HEK293T (cell line): ENCODE results near the gene LGALS7B.
"Not testable (repeated sequence)": the region's sequence is repeated elsewhere in the genome, so short reads cannot be mapped to it uniquely, and the experiment has no call there.

Source experiments
- CTCF ChIA-PET: fragments of 350-600 bp; formaldehyde crosslinking; extraction: SDS; loops from one replicate; lab custom pipeline; 2021; ENCODE audit warnings: antibody characterized with exemption, inconsistent platforms; lab: Yijun Ruan, JAX
- POLR2A ChIA-PET: fragments of 350-600 bp; formaldehyde crosslinking; extraction: SDS; loops from one replicate; lab custom pipeline; 2020; ENCODE audit warnings: antibody characterized with exemption, inconsistent platforms; lab: Yijun Ruan, JAX
- DNase-seq: peaks from one replicate; pipeline ENCODE4 v3.0.0; 2012; ENCODE audit warnings: mixed read lengths; ENCODE audit errors: extremely low spot score
- ARNT ChIP-seq: fragments of 450-650 bp; IDR thresholded peaks from 2 replicates; pipeline ENCODE4 v1.6.1; 2017; ENCODE audit warnings: mild to moderate bottlenecking
- BHLHE40 ChIP-seq: fragments of 450-650 bp; IDR thresholded peaks from 2 replicates; pipeline ENCODE4 v1.6.1; 2016; ENCODE audit warnings: mild to moderate bottlenecking, moderate library complexity, borderline replicate concordance
- CTBP1 ChIP-seq: fragments of 450-650 bp; IDR thresholded peaks from 2 replicates; pipeline ENCODE4 v1.6.1; 2016; ENCODE audit warnings: borderline replicate concordance
- ELF4 ChIP-seq: fragments of 450-650 bp; IDR thresholded peaks from 2 replicates; pipeline ENCODE4 v1.6.1; 2017; ENCODE audit warnings: antibody characterized with exemption
- FOXA1 ChIP-seq: fragments of 450-650 bp; IDR thresholded peaks from 2 replicates; pipeline ENCODE4 v1.6.1; 2016; ENCODE audit warnings: mild to moderate bottlenecking
- FOXK2 ChIP-seq: fragments of 450-650 bp; IDR thresholded peaks from 2 replicates; pipeline ENCODE4 v1.6.1; 2016; ENCODE audit warnings: mild to moderate bottlenecking
- FOXM1 ChIP-seq: fragments of 450-650 bp; IDR thresholded peaks from 2 replicates; pipeline ENCODE4 v1.6.1; 2017; ENCODE audit warnings: mild to moderate bottlenecking, borderline replicate concordance
- HDGF ChIP-seq: fragments of 450-650 bp; IDR thresholded peaks from 2 replicates; pipeline ENCODE4 v1.6.1; 2017; ENCODE audit warnings: antibody characterized with exemption, borderline replicate concordance
- L3MBTL2 ChIP-seq: fragments of 450-650 bp; conservative IDR thresholded peaks from 2 replicates; pipeline ENCODE4 v1.6.1; 2016; ENCODE audit warnings: mild to moderate bottlenecking
- LEF1 ChIP-seq: fragments of 450-650 bp; IDR thresholded peaks from 2 replicates; pipeline ENCODE4 v1.6.1; 2017; ENCODE audit warnings: mild to moderate bottlenecking, borderline replicate concordance
- NFRKB ChIP-seq: fragments of 450-650 bp; IDR thresholded peaks from 2 replicates; pipeline ENCODE4 v1.6.1; 2016; ENCODE audit warnings: mild to moderate bottlenecking, moderate library complexity
- PKNOX1 ChIP-seq: fragments of 450-650 bp; IDR thresholded peaks from 2 replicates; pipeline ENCODE4 v1.6.1; 2016
- SP1 ChIP-seq: fragments of 450-650 bp; IDR thresholded peaks from 2 replicates; pipeline ENCODE4 v1.6.1; 2017
- SUZ12 ChIP-seq: fragments of 450-650 bp; IDR thresholded peaks from 2 replicates; pipeline ENCODE4 v1.6.1; 2016; ENCODE audit warnings: mild to moderate bottlenecking
- TARDBP ChIP-seq: fragments of 450-650 bp; IDR thresholded peaks from 2 replicates; pipeline ENCODE4 v1.6.1; 2016
- ZNF384 ChIP-seq: fragments of 450-650 bp; IDR thresholded peaks from 2 replicates; pipeline ENCODE4 v1.6.1; 2016

LGALS7B gene

GRCh38 chr19:38816131-38816750, 27.2 kb downstream of the LGALS7B start:
- POLR2A ChIA-PET = no interaction called here
- CTCF ChIA-PET = interaction anchor here (0.6 kb wide), 1 partner anchor 44 kb away, joined by 3 read pairs; no protein-coding TSS in a partner anchor
- TF ChIP-seq ELF4 = no peak
- peak; percentile 3 for DNase-seq

GRCh38 chr19:38817081-38817480, 28.1 kb downstream of the LGALS7B start:
- ChIA-PET CTCF (interaction anchor here (0.6 kb wide), 1 partner anchor 99 kb away, joined by 3 read pairs; no protein-coding TSS in a partner anchor), POLR2A (no interaction called here)
- peak; percentile 2 for DNase-seq
- TF ChIP-seq HDGF (no peak), ELF4 (no peak), NFRKB (no peak), TARDBP (no peak), CTBP1 (no peak), FOXK2 (no peak), FOXM1 (no peak), L3MBTL2 (no peak), SUZ12 (no peak), BHLHE40 (no peak), ZNF384 (no peak), LEF1 (no peak), PKNOX1 (no peak), ARNT (no peak)

GRCh38 chr19:38819231-38819920, 30.4 kb downstream of the LGALS7B start:
- ChIA-PET POLR2A (interaction anchor here (1.0 to 1.6 kb wide), 2 partner anchors 12 to 111 kb away, joined by 4 read pairs; partner anchors contain the start of genes ECH1, MRPS12 and SARS2), CTCF (interaction anchor here (0.7 kb wide), 1 partner anchor 241 kb away, joined by 3 read pairs; no protein-coding TSS in a partner anchor)
- DNase-seq = no peak
- TF ChIP-seq SUZ12 = no peak
- no peak for TF ChIP-seq HDGF
- TF ChIP-seq ARNT = no peak

DNA sequence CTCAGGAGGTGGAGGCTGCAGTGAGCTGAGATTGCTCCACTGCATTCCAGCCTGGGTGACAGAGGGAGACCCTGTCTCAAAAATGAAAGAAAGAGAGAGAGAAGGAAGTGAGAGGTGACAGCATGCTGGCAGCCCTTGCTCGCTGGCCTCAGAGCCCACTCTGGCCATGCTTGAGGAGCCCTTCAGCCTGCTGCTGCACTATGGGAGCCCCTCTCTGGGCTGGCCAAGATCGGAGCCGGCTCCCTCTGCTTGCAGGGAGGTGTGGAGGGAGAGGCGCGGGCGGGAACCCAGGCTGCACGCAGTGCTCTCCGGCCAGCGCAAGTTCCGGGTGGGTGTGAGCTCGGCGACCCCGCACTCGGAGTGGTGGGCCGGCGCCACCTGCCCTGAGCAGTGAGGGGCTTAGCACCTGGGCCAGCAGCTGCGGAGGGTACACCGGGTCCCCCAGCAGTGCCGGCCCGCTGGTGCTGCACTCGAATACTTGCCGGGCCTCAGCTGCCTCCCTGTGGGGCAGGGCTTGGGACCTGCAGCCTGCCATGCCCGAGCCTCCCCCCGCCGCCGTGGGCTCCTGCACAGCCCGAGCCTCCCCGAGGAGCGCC, 32.3 kb downstream of the LGALS7B start:
- CTCF ChIA-PET = interaction anchor here (0.6 kb wide), 1 partner anchor 11 kb away, joined by 4 read pairs; no protein-coding TSS in a partner anchor
- DNase-seq, POLR2A ChIA-PET: not testable (repeated sequence)

DNA sequence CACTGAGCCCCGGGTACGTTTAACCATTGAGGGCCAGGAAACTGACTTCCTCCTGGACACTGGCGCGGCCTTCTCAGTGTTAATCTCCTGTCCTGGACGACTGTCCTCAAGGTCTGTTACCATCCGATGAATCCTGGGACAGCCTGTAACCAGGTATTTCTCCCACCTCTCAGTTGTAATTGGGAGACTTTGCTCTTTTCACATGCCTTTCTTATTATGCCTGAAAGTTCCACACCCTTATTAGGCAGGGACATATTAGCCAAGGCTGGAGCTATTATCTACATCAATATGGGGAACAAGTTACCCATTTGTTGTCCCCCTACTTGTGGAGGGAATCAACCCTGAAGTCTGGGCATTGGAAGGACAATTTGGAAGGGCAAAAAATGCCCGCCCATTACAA, 36.9 kb downstream of the LGALS7B start:
- POLR2A ChIA-PET, CTCF ChIA-PET: not testable (repeated sequence)

DNA sequence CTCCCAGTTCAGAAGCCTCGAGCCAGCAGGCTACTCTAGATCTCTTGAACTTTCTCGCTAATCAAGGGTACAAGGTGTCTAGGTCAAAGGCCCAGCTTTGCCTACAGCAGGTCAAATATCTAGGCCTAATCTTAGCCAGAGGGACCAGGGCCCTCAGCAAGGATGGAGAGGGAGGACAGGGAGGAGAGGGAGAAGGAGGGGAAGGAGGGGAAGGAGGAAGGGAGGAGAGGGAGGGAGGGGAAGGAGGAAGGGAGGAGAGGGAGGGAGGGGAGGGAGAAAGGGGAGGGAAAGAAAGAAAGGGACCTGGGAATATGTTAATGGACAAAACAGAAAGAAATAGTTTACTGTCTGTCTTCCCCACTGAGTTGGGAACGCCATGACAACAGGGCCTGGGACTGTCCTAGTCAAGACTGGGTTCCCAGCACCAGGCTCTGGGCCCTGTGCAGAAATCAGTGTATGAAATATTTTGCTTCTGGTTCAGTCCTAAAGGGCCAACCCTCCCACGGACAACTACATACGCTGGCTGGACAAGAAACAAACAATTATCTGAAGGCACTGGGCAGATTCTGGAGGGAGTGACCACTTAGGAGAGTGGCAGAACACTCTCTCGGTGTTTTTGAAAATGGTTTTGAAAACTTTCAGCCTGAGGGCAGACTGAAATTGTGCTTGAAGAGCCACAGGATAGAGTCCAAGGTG, 38.0 kb downstream of the LGALS7B start:
- DNase-seq = no peak
- ChIA-PET CTCF (no interaction called here), POLR2A (no interaction called here)
- TF ChIP-seq FOXA1 = no peak
- no peak for TF ChIP-seq ARNT
- no peak for TF ChIP-seq BHLHE40
- TF ChIP-seq ELF4 = no peak
- TF ChIP-seq SUZ12 = no peak
- TF ChIP-seq FOXM1 = no peak
- TF ChIP-seq HDGF = no peak
- TF ChIP-seq FOXK2 = no peak
- TF ChIP-seq SP1 = no peak
- TF ChIP-seq ZNF384 = no peak
- no peak for TF ChIP-seq L3MBTL2
- no peak for TF ChIP-seq LEF1
- no peak for TF ChIP-seq TARDBP

More for the DNA sequence above, 36.9 kb downstream of the LGALS7B start:
- not testable (repeated sequence) for DNase-seq

DNA sequence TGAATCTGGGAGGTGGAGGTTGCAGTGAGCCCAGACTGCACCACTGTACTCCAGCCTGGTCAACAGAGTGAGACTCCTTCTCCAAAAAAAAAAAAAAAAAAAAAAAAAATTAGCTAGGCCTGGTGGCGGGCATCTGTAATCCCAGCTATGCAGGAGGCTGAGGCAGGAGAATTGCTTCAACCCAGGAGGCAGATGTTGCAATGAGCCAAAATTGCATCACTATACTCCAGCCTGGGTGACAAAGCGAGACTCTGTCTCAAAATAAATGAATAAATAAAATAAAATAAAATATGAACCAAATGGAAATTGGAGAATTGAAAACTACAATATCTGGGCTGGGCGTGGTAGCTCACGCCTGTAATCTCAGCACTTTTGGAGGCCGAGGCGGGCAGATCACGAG, 40.2 kb downstream of the LGALS7B start:
- DNase-seq, CTCF ChIA-PET, POLR2A ChIA-PET: not testable (repeated sequence)
